ENCODE measurements around the gene OR2T8. TPM values are rescaled to one million over a fixed set of nuclear protein-coding genes. Genes with fewer than 3 reads are reported as not detected.

OR2T8 gene
- total RNA-seq, 2 donors from 2014 or later = not detected

- peaks cover 5% of the 10 kb centered on the region for H3K36me3 Mint-ChIP-seq (ENCODE audit: low read depth)
- no peak overlapping the region for H3K27ac Mint-ChIP-seq
- no peaks in the 10 kb centered on the region for H3K4me1 Mint-ChIP-seq
- TF ChIP-seq CTCF (conservative IDR thresholded peaks at IDR 0.05) = no peak
- peaks cover 81% of the 10 kb centered on the region for H3K9me3 Mint-ChIP-seq
- no peak overlapping the region for H3K9ac ChIP-seq (ENCODE audit: extremely low read depth, low read length, poor library complexity, severe bottlenecking)
- H3K9me3 ChIP-seq (ENCODE audit: control insufficient read depth, low read length) = peaks cover 68% of the 10 kb centered on the region
- H3K27ac ChIP-seq (ENCODE audit: low read depth, low read length) = no peak overlapping the region
- H3K4me3 ChIP-seq (ENCODE audit: low read length) = no peak overlapping the region
- H3K4me3 Mint-ChIP-seq = no peak overlapping the region
- no peaks in the 10 kb centered on the region for H3K27me3 ChIP-seq (ENCODE audit: control insufficient read depth, insufficient read depth, low read length, poor library complexity, severe bottlenecking)
- no peak for DNase-seq
- no peaks in the 10 kb centered on the region for H3K27me3 Mint-ChIP-seq (ENCODE audit: insufficient read depth)
- no peaks in the 10 kb centered on the region for H3K36me3 ChIP-seq (ENCODE audit: control insufficient read depth, insufficient read depth, low read length)
- 78 to 81% methylated on average over 2 to 5 of the region's 5 CpGs for WGBS, 2 experiments (ENCODE audit: insufficient coverage in 1 of 2, insufficient read length in 1 of 2)
- H3K4me1 ChIP-seq (ENCODE audit: control insufficient read depth, insufficient read depth, low read length) = no peaks in the 10 kb centered on the region
Measured at GRCh38 chr1:247908766-247909165, 11.3 kb upstream of the OR2T8 start.

DNA sequence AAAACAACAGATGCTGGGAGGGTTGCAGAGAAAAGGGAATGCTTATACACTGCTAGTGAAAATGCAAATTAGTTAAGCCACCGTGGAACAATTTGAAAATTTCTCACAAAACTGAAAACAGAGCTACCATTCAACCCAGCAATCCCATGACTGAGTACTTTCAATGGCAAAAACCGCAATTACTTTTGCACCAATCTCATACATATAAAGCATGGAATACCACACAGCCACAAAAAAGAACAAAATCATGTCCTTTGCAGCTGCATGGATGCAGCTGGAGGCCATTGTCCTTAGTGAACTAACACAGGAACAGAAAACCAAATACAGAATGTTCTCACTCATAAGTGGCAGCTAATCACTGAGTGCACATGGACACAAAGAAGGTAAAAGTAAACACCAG, 6.3 kb upstream of the OR2T8 start:
- H3K9ac ChIP-seq (ENCODE audit: extremely low read depth, low read length, poor library complexity, severe bottlenecking) = no peak overlapping the region
- H3K27me3 Mint-ChIP-seq (ENCODE audit: insufficient read depth) = no peaks in the 10 kb centered on the region
- peaks cover 85% of the 10 kb centered on the region for H3K9me3 ChIP-seq (ENCODE audit: control insufficient read depth, low read length)
- 43 to 49% methylated on average over 1 to 2 of the region's 2 CpGs for WGBS, 2 experiments (ENCODE audit: insufficient coverage in 1 of 2, insufficient read length in 1 of 2)
- no peak overlapping the region for H3K4me3 Mint-ChIP-seq
- H3K9me3 Mint-ChIP-seq = peaks cover 56% of the 10 kb centered on the region
- H3K4me3 ChIP-seq (ENCODE audit: low read length) = no peak overlapping the region
- H3K4me1 ChIP-seq (ENCODE audit: control insufficient read depth, insufficient read depth, low read length) = no peaks in the 10 kb centered on the region
- no peaks in the 10 kb centered on the region for H3K27me3 ChIP-seq (ENCODE audit: control insufficient read depth, insufficient read depth, low read length, poor library complexity, severe bottlenecking)
- no peaks in the 10 kb centered on the region for H3K36me3 Mint-ChIP-seq (ENCODE audit: low read depth)
- H3K4me1 Mint-ChIP-seq = no peaks in the 10 kb centered on the region
- H3K27ac Mint-ChIP-seq = no peak overlapping the region
- H3K27ac ChIP-seq (ENCODE audit: low read depth, low read length) = no peak overlapping the region
- H3K36me3 ChIP-seq (ENCODE audit: control insufficient read depth, insufficient read depth, low read length) = no peaks in the 10 kb centered on the region
- no peak for TF ChIP-seq CTCF (conservative IDR thresholded peaks at IDR 0.05)
- no peak for DNase-seq

DNA sequence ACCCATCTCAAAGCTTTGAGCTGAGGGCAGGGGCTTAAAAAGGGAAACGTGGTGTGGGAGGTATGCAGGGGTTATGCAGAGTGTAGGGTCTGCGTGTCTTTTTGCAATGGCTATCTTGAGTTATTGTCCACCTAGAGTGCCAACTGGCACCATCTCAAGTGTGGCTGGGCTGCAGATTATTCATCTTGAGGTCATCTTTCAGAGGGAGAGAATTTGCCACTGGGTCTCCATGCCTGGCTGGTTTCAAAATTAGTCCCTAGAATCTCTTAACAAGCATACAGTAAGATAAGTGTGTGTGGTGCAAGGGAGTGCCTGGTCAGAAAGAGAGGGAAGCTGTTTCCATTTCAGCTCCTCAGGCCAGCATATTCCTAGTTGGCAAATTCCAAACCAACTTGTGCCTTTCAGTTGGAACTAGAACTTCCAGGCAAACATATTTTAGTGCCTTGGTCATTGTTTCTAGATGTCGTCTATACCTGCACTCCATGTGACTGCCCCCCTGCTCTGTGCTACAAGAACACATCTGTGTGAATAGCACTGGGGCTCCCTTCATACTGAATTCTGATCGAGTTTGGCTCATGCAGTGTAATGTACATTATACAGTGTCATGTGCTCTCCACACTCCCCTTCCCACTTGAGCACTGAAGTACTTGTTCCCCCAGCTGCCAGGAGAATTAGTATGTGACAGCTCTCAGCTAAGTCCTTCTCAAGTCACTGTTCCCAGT, 5.0 kb upstream of the OR2T8 start:
- Histone ChIP-seq H3K9ac (ENCODE audit: extremely low read depth, low read length, poor library complexity, severe bottlenecking) (no peak overlapping the region), H3K9me3 (ENCODE audit: control insufficient read depth, low read length) (peaks cover 92% of the 10 kb centered on the region), H3K27me3 (ENCODE audit: control insufficient read depth, insufficient read depth, low read length, poor library complexity, severe bottlenecking) (no peaks in the 10 kb centered on the region), H3K36me3 (ENCODE audit: control insufficient read depth, insufficient read depth, low read length) (no peaks in the 10 kb centered on the region), H3K4me3 (ENCODE audit: low read length) (no peak overlapping the region), H3K27ac (ENCODE audit: low read depth, low read length) (no peak overlapping the region), H3K4me1 (ENCODE audit: control insufficient read depth, insufficient read depth, low read length) (no peaks in the 10 kb centered on the region)
- Mint-ChIP-seq H3K27ac (no peak overlapping the region), H3K4me1 (no peaks in the 10 kb centered on the region), H3K4me3 (no peak overlapping the region), H3K27me3 (ENCODE audit: insufficient read depth) (no peaks in the 10 kb centered on the region), H3K9me3 (peaks cover 47% of the 10 kb centered on the region), H3K36me3 (ENCODE audit: low read depth) (no peaks in the 10 kb centered on the region)
- TF ChIP-seq CTCF (conservative IDR thresholded peaks at IDR 0.05) = no peak
- DNase-seq = no peak
- WGBS, 2 experiments (ENCODE audit: insufficient coverage in 1 of 2, insufficient read length in 1 of 2) = 52 to 75% methylated on average over 3 to 4 of the region's 4 CpGs
